HepG2 (cell line): ENCODE measurements around the gene ACAP3. TPM values are rescaled to one million over a fixed set of nuclear protein-coding genes. Genes with fewer than 3 reads are reported as not detected.

Experiments
- ARID4A ChIP-seq: sonication (generic); formaldehyde crosslinking; IDR thresholded peaks from 2 replicates; pipeline ENCODE4 v1.5.0; 2020; ENCODE audit warnings: mild to moderate bottlenecking, missing genetic modification reagents, borderline replicate concordance
- ARNT2 ChIP-seq: sonication (generic); formaldehyde crosslinking; IDR thresholded peaks from 2 replicates; pipeline ENCODE4 v1.8.0; 2022; ENCODE audit warnings: mild to moderate bottlenecking, low read depth, missing genetic modification reagents, moderate library complexity
- DPF2 ChIP-seq: sonication (generic); formaldehyde crosslinking; IDR thresholded peaks from 2 replicates; pipeline ENCODE4 v1.4.0; 2020; ENCODE audit warnings: mild to moderate bottlenecking, low read depth, missing genetic modification reagents, borderline replicate concordance
- HNF4G ChIP-seq, 2 experiments: sonication (generic) in 1 of 2; formaldehyde crosslinking in 1 of 2; IDR thresholded peaks; 2 replicates each; pipeline versions ENCODE4 v1.4.0 to v1.6.1; 2011 to 2020; ENCODE audit warnings: borderline replicate concordance in 2 of 2, low read depth in 2 of 2, mild to moderate bottlenecking in 2 of 2, low read length in 1 of 2, missing genetic modification reagents in 1 of 2, moderate library complexity in 1 of 2
- KDM2A ChIP-seq: sonication (generic); formaldehyde crosslinking; IDR thresholded peaks from 2 replicates; pipeline ENCODE4 v1.4.0; 2020; ENCODE audit warnings: low read depth, missing genetic modification reagents, borderline replicate concordance
- PBX3 ChIP-seq: sonication (generic); formaldehyde crosslinking; IDR thresholded peaks from 2 replicates; pipeline ENCODE4 v1.8.1; 2023; ENCODE audit warnings: missing genetic modification reagents, inconsistent platforms, borderline replicate concordance
- POLR2G ChIP-seq: fragments of 200-400 bp; formaldehyde crosslinking; IDR thresholded peaks from 2 replicates; pipeline ENCODE4 v1.6.1; 2018; ENCODE audit warnings: mild to moderate bottlenecking, low read depth, low read length, moderate library complexity
- ZMYM3 ChIP-seq: sonication (generic); formaldehyde crosslinking; IDR thresholded peaks from 2 replicates; pipeline ENCODE4 v1.5.1; 2020; ENCODE audit warnings: mild to moderate bottlenecking, missing genetic modification reagents
- ZNF160 ChIP-seq: sonication (generic); formaldehyde crosslinking; IDR thresholded peaks from 2 replicates; pipeline ENCODE4 v1.8.0; 2022; ENCODE audit warnings: mild to moderate bottlenecking, inconsistent platforms, missing genetic modification reagents
- ZNF296 ChIP-seq: sonication (generic); formaldehyde crosslinking; conservative IDR thresholded peaks from 2 replicates; pipeline ENCODE4 v1.5.0; 2020; ENCODE audit warnings: mild to moderate bottlenecking, missing genetic modification reagents
- ZNF644 ChIP-seq: IDR thresholded peaks from 2 replicates; pipeline ENCODE4 v1.6.1; 2016; ENCODE audit warnings: low read depth
- ZNF713 ChIP-seq: sonication (generic); formaldehyde crosslinking; IDR thresholded peaks from 2 replicates; pipeline ENCODE4 v1.4.0; 2020; ENCODE audit warnings: mild to moderate bottlenecking, missing genetic modification reagents
- polyA plus RNA-seq, 8 experiments: library from polyadenylated mRNA; depleted of rRNA in 3 of 8; stranded (reverse) in 7 of 8; unstranded in 1 of 8; fragments of >200 nt; fragmentation: Illumina TruSeq in 4 of 8; extraction: Trizol in 4 of 8; gene quantifications; 2 replicates each; pipeline versions ENCODE4 v1.2.1 to v1.2.3, GENCODE V29; 2011 to 2016; ENCODE audit warnings: low read depth in 4 of 8, missing spikeins in 1 of 8, mixed read lengths in 1 of 8; ENCODE audit not compliant: insufficient read depth in 1 of 8
- total RNA-seq, 5 experiments: library from RNA; depleted of rRNA; stranded (reverse); fragments of >200 nt; fragmentation: Illumina TruSeq; extraction: Trizol; gene quantifications; 2 replicates each; pipeline ENCODE4 v1.2.3, GENCODE V29; 2016; ENCODE audit warnings: low read depth in 1 of 5
- TF ChIP-seq, protein P1 (sequence below): sonication (generic); formaldehyde crosslinking; IDR thresholded peaks from 2 replicates; pipeline ENCODE4 v1.5.0; 2020; ENCODE audit warnings: missing genetic modification reagents
- TF ChIP-seq, protein P2 (sequence below): sonication (generic); formaldehyde crosslinking; IDR thresholded peaks from 2 replicates; pipeline ENCODE4 v1.4.0; 2020; ENCODE audit warnings: low read depth, mild to moderate bottlenecking, missing genetic modification reagents
- TF ChIP-seq, protein P3 (sequence below): sonication (generic); formaldehyde crosslinking; conservative IDR thresholded peaks from 2 replicates; pipeline ENCODE4 v1.4.0; 2020; ENCODE audit warnings: missing genetic modification reagents

The ACAP3 gene
- total and polyA plus RNA-seq, 2 of the 13 experiments (the other 11 are each of a cell fraction or from before 2014, with no cell fraction given), result 29.4 to 50.8 TPM

DNA sequence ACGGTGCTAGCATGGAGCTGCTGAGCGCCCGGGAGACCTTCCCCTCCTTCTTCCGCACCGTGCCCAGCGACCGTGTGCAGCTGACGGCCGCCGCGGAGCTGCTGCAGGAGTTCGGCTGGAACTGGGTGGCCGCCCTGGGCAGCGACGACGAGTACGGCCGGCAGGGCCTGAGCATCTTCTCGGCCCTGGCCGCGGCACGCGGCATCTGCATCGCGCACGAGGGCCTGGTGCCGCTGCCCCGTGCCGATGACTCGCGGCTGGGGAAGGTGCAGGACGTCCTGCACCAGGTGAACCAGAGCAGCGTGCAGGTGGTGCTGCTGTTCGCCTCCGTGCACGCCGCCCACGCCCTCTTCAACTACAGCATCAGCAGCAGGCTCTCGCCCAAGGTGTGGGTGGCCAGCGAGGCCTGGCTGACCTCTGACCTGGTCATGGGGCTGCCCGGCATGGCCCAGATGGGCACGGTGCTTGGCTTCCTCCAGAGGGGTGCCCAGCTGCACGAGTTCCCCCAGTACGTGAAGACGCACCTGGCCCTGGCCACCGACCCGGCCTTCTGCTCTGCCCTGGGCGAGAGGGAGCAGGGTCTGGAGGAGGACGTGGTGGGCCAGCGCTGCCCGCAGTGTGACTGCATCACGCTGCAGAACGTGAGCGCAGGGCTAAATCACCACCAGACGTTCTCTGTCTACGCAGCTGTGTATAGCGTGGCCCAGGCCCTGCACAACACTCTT is 24.5 kb upstream of the ACAP3 start (continued):
- TF ChIP-seq, protein P1, sequence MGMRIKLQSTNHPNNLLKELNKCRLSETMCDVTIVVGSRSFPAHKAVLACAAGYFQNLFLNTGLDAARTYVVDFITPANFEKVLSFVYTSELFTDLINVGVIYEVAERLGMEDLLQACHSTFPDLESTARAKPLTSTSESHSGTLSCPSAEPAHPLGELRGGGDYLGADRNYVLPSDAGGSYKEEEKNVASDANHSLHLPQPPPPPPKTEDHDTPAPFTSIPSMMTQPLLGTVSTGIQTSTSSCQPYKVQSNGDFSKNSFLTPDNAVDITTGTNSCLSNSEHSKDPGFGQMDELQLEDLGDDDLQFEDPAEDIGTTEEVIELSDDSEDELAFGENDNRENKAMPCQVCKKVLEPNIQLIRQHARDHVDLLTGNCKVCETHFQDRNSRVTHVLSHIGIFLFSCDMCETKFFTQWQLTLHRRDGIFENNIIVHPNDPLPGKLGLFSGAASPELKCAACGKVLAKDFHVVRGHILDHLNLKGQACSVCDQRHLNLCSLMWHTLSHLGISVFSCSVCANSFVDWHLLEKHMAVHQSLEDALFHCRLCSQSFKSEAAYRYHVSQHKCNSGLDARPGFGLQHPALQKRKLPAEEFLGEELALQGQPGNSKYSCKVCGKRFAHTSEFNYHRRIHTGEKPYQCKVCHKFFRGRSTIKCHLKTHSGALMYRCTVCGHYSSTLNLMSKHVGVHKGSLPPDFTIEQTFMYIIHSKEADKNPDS (CRISPR knock-in tag), result 0 out of 2 replicates have a peak, but pooled peaks have one; percentile 52
- TF ChIP-seq ZNF296 (CRISPR knock-in tag) (0 out of 2 replicates have a peak, but pooled peaks have one; percentile 19), ZNF713 (CRISPR knock-in tag) (no peak), HNF4G (IDR thresholded peaks at IDR 0.05; ENCODE audit: borderline replicate concordance, low read depth, low read length) (no peak), HNF4G (CRISPR knock-in tag; IDR thresholded peaks at IDR 0.05; ENCODE audit: borderline replicate concordance, low read depth) (no peak), KDM2A (CRISPR knock-in tag) (peak; percentile 29; the same call in 1 of the 2 replicates), ZMYM3 (CRISPR knock-in tag) (no peak), DPF2 (no peak), ZNF644 (CRISPR knock-in tag) (no peak), ARID4A (CRISPR knock-in tag) (no peak; the same call in 1 of the 2 replicates), ZNF160 (CRISPR knock-in tag) (no peak), PBX3 (CRISPR knock-in tag) (no peak), ARNT2 (no peak), POLR2G (no peak)
- TF ChIP-seq, protein P2, sequence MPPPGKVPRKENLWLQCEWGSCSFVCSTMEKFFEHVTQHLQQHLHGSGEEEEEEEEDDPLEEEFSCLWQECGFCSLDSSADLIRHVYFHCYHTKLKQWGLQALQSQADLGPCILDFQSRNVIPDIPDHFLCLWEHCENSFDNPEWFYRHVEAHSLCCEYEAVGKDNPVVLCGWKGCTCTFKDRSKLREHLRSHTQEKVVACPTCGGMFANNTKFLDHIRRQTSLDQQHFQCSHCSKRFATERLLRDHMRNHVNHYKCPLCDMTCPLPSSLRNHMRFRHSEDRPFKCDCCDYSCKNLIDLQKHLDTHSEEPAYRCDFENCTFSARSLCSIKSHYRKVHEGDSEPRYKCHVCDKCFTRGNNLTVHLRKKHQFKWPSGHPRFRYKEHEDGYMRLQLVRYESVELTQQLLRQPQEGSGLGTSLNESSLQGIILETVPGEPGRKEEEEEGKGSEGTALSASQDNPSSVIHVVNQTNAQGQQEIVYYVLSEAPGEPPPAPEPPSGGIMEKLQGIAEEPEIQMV (CRISPR knock-in tag), result no peak
- TF ChIP-seq, protein P3, sequence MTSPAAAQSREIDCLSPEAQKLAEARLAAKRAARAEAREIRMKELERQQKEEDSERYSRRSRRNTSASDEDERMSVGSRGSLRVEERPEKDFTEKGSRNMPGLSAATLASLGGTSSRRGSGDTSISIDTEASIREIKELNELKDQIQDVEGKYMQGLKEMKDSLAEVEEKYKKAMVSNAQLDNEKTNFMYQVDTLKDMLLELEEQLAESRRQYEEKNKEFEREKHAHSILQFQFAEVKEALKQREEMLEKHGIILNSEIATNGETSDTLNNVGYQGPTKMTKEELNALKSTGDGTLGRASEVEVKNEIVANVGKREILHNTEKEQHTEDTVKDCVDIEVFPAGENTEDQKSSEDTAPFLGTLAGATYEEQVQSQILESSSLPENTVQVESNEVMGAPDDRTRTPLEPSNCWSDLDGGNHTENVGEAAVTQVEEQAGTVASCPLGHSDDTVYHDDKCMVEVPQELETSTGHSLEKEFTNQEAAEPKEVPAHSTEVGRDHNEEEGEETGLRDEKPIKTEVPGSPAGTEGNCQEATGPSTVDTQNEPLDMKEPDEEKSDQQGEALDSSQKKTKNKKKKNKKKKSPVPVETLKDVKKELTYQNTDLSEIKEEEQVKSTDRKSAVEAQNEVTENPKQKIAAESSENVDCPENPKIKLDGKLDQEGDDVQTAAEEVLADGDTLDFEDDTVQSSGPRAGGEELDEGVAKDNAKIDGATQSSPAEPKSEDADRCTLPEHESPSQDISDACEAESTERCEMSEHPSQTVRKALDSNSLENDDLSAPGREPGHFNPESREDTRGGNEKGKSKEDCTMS, result no peak
